Coronary artery (tissue), 2 donors: ENCODE measurements around the gene SLC66A3.

Experiments used
- DNase-seq: peaks from one replicate; pipeline ENCODE4 v3.0.0-alpha.2; 2017; ENCODE audit warnings: low spot score
- H3K27ac ChIP-seq, 2 donors: fragments of 200-600 bp; sonication (generic); one replicate each; pipeline ENCODE4 v1.5.1; 2016 to 2019
- H3K4me3 ChIP-seq: fragments of 200-600 bp; sonication (generic); 2 replicates; pipeline ENCODE4 v1.5.1; 2016; ENCODE audit warnings: mild to moderate bottlenecking, moderate library complexity
- CTCF ChIP-seq: fragments of 200-600 bp; sonication (generic); IDR thresholded peaks from one replicate; pipeline ENCODE4 v1.5.1; 2019; ENCODE audit warnings: antibody characterized with exemption

The SLC66A3 gene

GRCh38 chr2:11145350-11145749, 9.9 kb upstream of the SLC66A3 start:
- no peak for TF ChIP-seq CTCF

DNA sequence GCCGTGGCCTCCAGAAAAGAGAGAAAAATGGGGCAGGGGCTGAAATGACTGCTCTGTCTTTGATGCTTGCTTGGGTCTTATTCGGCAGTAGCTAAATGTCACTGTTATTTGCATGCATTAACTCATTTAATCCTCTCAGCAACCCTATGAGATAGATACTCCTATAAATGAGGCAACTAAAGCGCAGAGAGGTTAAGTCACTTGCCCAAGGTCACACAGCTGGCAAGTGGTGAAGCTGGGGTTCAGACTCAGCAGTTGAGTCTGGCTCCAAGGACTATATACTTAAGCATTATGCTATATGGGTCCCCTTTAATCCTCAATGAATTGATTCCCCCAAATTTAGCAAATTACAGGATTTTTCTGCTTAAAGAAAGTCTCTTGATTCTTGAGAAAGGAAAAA, 9.2 kb upstream of the SLC66A3 start:
- no peak for TF ChIP-seq CTCF
- no peak for DNase-seq
- no peak overlapping the region for H3K4me3 ChIP-seq
- H3K27ac ChIP-seq, result no peak overlapping the region

More at GRCh38 chr2:11145350-11145749, 9.9 kb upstream of the SLC66A3 start:
- Histone ChIP-seq H3K27ac (no peak overlapping the region), H3K4me3 (no peak overlapping the region)
- no peak for DNase-seq

DNA sequence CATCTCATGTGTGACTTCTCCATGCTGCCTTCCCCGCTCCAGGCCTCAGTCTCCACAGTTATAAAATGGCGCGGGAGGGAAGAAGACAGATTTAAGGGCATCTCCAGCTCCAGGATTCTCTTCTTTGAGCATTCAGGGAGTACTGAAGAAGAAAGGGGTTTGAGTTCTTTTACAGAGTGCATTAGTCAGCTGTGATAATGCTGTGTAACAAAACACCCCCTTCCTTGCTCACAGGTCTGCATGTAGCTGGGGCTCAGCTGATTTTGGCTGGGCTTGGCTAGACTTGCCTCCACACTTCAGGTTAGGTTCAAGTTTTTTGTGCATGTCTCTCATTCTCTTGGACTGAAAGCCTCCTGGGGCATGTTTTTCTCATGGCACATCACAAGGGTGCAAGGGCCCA, 8.0 kb upstream of the SLC66A3 start:
- no peak overlapping the region for H3K4me3 ChIP-seq
- no peak for DNase-seq
- H3K27ac ChIP-seq, result no peak overlapping the region
- TF ChIP-seq CTCF, result no peak

DNA sequence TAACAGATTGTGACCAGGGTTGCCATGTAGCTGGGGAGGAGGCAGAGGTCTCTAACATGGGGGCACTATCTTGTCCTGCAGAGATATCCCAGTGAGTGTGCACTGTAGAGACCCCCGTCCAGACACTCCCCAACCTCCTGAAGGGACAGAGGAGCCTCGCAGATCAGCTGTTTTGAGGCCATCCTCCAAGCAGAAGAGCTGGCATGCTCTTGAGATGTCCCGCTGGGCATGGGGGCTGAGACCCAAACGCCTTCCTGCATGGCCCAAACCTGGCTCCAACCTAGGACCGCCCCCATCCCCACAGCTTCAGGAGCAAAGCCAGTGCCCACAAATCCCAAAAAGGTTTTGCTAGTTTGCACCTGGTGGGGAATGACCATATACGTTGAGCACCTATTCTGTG, 2.7 kb upstream of the SLC66A3 start:
- H3K27ac ChIP-seq, result no peak overlapping the region
- no peak for DNase-seq
- H3K4me3 ChIP-seq, result no peak overlapping the region
- no peak for TF ChIP-seq CTCF

DNA sequence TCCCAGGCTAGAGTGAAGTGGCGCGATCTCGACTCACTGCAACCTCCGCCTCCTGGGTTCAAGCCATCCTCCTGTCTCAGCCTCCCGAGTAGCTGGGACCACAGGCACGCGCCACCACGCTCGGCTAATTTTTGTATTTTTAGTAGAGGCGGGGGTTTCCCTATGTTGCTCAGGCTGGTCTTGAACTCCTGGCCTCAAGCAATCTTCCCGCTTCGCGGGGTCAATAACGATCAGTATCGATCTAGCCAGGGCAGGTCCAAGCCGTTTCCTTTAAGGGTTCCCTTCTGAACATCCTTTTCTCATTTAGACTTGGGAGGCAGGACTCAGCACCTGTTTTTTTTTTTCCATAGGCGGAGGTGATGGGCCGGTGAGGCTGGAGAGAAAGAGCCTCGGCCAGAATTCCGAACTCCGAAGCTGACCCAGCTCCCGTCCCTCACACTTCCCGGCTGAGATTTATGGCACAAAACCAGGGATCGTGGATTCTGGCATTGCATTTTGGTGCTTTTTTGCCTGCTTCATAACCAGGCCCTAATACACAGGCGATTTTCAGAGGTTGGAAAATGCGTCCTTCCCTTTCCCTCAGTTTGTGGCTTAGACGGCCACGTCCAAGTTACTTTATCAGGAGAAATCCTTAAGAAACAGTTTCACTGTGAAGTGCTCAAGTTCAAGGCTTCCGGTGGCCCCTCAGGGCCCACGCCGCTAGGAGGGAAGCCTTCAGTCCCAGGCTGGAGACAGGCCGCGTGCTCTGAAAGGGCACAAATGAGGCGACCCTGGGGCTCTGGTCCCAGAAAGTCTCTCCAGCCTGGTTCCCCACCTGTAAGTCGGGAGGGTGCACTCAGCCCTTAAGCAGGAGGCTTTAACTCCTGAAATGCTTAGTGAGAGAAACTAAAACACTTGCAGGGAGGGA, 998 bp upstream of the SLC66A3 start:
- TF ChIP-seq CTCF, result no peak
- Histone ChIP-seq H3K27ac (peak overlapping the region; percentile 68 to 87), H3K4me3 (peak overlapping the region; percentile 68)
- no peak for DNase-seq

DNA sequence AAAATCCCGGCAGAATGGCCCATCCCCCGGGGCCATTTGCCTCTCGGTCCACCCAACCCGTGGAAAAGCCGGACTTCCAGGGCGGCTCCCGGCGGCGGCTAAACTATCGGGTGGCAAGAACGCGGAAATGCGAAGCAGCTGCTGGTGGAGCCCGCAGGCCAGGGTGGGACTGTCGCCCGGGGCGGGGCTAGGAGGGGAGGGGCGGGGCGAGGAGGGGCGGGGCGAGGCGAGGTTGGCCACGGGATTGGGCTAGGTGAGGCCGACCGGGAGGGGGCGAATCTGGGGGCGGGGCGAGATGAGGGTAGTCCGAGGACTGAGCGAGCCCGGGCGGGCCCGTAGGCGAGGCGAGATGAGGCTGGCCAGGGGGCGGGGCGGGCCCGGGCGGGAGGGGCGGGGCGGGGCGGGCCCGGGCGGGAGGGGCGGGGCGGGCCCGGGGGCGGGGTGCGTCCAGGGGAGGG, 315 bp upstream of the SLC66A3 start:
- TF ChIP-seq CTCF, result no peak
- peak overlapping the region; percentile 84 to 87 for H3K27ac ChIP-seq
- peak; percentile 99 for DNase-seq
- peak overlapping the region; percentile 83 for H3K4me3 ChIP-seq
